H1 (cell line): ENCODE measurements around the gene BRK1. TPM values are rescaled to one million over a fixed set of nuclear protein-coding genes. Genes with fewer than 3 reads are reported as not detected.

Experiments
- CTCF ChIA-PET: fragments of 300-600 bp; sonication (Branson Sonifier 250); formaldehyde crosslinking; loops from one replicate; lab custom pipeline; 2021; ENCODE audit not compliant: partially characterized antibody; lab: Charles Lee
- POLR2A ChIA-PET: fragments of 300-600 bp; sonication (Branson Sonifier 250); formaldehyde crosslinking; loops from one replicate; lab custom pipeline; 2021; ENCODE audit warnings: inconsistent platforms; ENCODE audit not compliant: partially characterized antibody; lab: Charles Lee
- DNase-seq, 2 experiments: peaks; one replicate each; pipeline versions ENCODE4 v3.0.0 to v3.0.0-alpha.2; 2010 to 2022; ENCODE audit warnings: low spot score in 2 of 2, low read depth in 1 of 2, mixed read lengths in 1 of 2
- FAIRE-seq: peaks from 2 replicates; lab custom pipeline; 2011; peaks lifted over from hg19 to GRCh38; lab: Jason Lieb, UNC
- H2AFZ ChIP-seq: 2 replicates; pipeline ENCODE4 v1.8.1; 2012; ENCODE audit warnings: low read length, inconsistent platforms
- H2AK5ac ChIP-seq: 2 replicates; pipeline ENCODE4 v1.6.1; 2013; ENCODE audit warnings: low read depth, low read length
- H2BK120ac ChIP-seq: replicated peaks from 2 replicates; pipeline ENCODE3; 2013; ENCODE audit warnings: low read depth, low read length, inconsistent platforms
- H2BK12ac ChIP-seq: 2 replicates; pipeline ENCODE4 v1.6.1; 2013; ENCODE audit warnings: low read depth, low read length
- H2BK15ac ChIP-seq: 2 replicates; pipeline ENCODE4 v1.6.1; 2013; ENCODE audit warnings: low read length
- H2BK20ac ChIP-seq: 2 replicates; pipeline ENCODE4 v1.6.1; 2013; ENCODE audit warnings: low read length
- H2BK5ac ChIP-seq: 2 replicates; pipeline ENCODE4 v1.6.1; 2013; ENCODE audit warnings: low read depth, low read length
- H3K14ac ChIP-seq: 2 replicates; pipeline ENCODE4 v1.6.1; 2013; ENCODE audit warnings: inconsistent platforms; ENCODE audit not compliant: insufficient read length
- H3K18ac ChIP-seq: 2 replicates; pipeline ENCODE4 v1.6.1; 2013; ENCODE audit warnings: low read length; ENCODE audit errors: extremely low read depth
- H3K23ac ChIP-seq: 2 replicates; pipeline ENCODE4 v1.6.1; 2013; ENCODE audit warnings: inconsistent platforms; ENCODE audit not compliant: insufficient read length
- H3K23me2 ChIP-seq: 2 replicates; pipeline ENCODE4 v1.6.1; 2013; ENCODE audit warnings: low read depth, low read length
- H3K27ac ChIP-seq: 2 replicates; pipeline ENCODE4 v1.6.1; 2011; ENCODE audit warnings: low read depth, low read length, inconsistent platforms
- H3K27me3 ChIP-seq, 4 experiments: replicated peaks in 1 of 4; 1 replicate in 1 of 4; 2 replicates in 3 of 4; pipeline versions ENCODE4 v1.6.1 to v1.8.1; 2011 to 2013; ENCODE audit warnings: low read length in 3 of 4, mild to moderate bottlenecking in 3 of 4, inconsistent platforms in 2 of 4, mixed read lengths in 2 of 4, moderate library complexity in 1 of 4; ENCODE audit not compliant: control insufficient read depth in 3 of 4, insufficient read depth in 3 of 4; ENCODE audit errors: extremely low read depth in 1 of 4
- H3K36me3 ChIP-seq, 4 experiments: 2 replicates each; pipeline versions ENCODE4 v1.6.1 to v1.8.1; 2011 to 2013; ENCODE audit warnings: mild to moderate bottlenecking in 4 of 4, low read length in 3 of 4, moderate library complexity in 2 of 4, control low read depth in 1 of 4, inconsistent platforms in 1 of 4; ENCODE audit not compliant: insufficient read depth in 4 of 4, control insufficient read depth in 2 of 4
- H3K4ac ChIP-seq: replicated peaks from 2 replicates; pipeline ENCODE3; 2013; ENCODE audit warnings: low read length, low read depth, mixed read lengths, inconsistent platforms; ENCODE audit not compliant: insufficient read length
- H3K4me1 ChIP-seq, 4 experiments: replicated peaks in 1 of 4; 1 replicate in 1 of 4; 2 replicates in 3 of 4; pipeline versions ENCODE4 v1.6.1 to v1.8.1; 2011 to 2013; ENCODE audit warnings: low read length in 3 of 4, inconsistent platforms in 2 of 4, mixed read lengths in 1 of 4; ENCODE audit not compliant: insufficient read depth in 4 of 4, control insufficient read depth in 3 of 4
- H3K4me2 ChIP-seq, 2 experiments: 2 replicates each; pipeline versions ENCODE4 v1.6.1 to v1.8.1; 2011 to 2013; ENCODE audit warnings: low read depth in 2 of 2, low read length in 2 of 2, control low read depth in 1 of 2, inconsistent platforms in 1 of 2, mild to moderate bottlenecking in 1 of 2; ENCODE audit not compliant: insufficient read depth in 1 of 2
- H3K4me3 ChIP-seq, 4 experiments: fragments of 200-600, 300-600 bp in 1 of 4; sonication (generic), shearing (Covaris generic), sonication (Bioruptor Twin) in 1 of 4; 2 replicates each; pipeline versions ENCODE4 v1.5.1 to v1.8.1; 2011 to 2016; ENCODE audit warnings: low read length in 4 of 4, low read depth in 3 of 4, control low read depth in 2 of 4, inconsistent platforms in 2 of 4, mild to moderate bottlenecking in 2 of 4, mixed read lengths in 1 of 4, moderate library complexity in 1 of 4; ENCODE audit not compliant: insufficient read depth in 2 of 4; ENCODE audit errors: extremely low read depth in 1 of 4
- H3K56ac ChIP-seq: replicated peaks from 2 replicates; pipeline ENCODE3; 2013; ENCODE audit warnings: low read depth, mild to moderate bottlenecking, mixed read lengths, low read length, inconsistent platforms; ENCODE audit not compliant: insufficient read length
- H3K79me1 ChIP-seq: 2 replicates; pipeline ENCODE4 v1.6.1; 2013; ENCODE audit warnings: low read depth, low read length, control low read depth
- H3K79me2 ChIP-seq, 2 experiments: 2 replicates each; pipeline versions ENCODE4 v1.6.1 to v1.8.1; 2012 to 2013; ENCODE audit warnings: low read length in 2 of 2, mild to moderate bottlenecking in 2 of 2, inconsistent platforms in 1 of 2; ENCODE audit not compliant: insufficient read depth in 2 of 2, control insufficient read depth in 1 of 2
- H3K9ac ChIP-seq, 4 experiments: replicated peaks in 1 of 4; 1 replicate in 1 of 4; 2 replicates in 3 of 4; pipeline versions ENCODE4 v1.6.1 to v1.8.1; 2011 to 2013; ENCODE audit warnings: low read depth in 3 of 4, low read length in 3 of 4, control low read depth in 2 of 4, mild to moderate bottlenecking in 2 of 4, moderate library complexity in 2 of 4, inconsistent platforms in 1 of 4; ENCODE audit errors: extremely low read depth in 1 of 4
- H3K9me3 ChIP-seq, 2 experiments: 2 replicates each; pipeline versions ENCODE4 v1.6.1 to v1.8.1; 2012 to 2013; ENCODE audit warnings: mild to moderate bottlenecking in 2 of 2, moderate library complexity in 2 of 2, control low read depth in 1 of 2, inconsistent platforms in 1 of 2, low read depth in 1 of 2, low read length in 1 of 2, mixed read lengths in 1 of 2; ENCODE audit not compliant: insufficient read depth in 2 of 2
- H4K20me1 ChIP-seq, 2 experiments: replicated peaks in 1 of 2; 2 replicates each; pipeline versions ENCODE3 to v1.8.1; 2011 to 2013; ENCODE audit warnings: inconsistent platforms in 2 of 2, low read length in 2 of 2, mild to moderate bottlenecking in 1 of 2; ENCODE audit not compliant: insufficient read depth in 2 of 2, control insufficient read depth in 1 of 2
- H4K5ac ChIP-seq: 2 replicates; pipeline ENCODE4 v1.6.1; 2013; ENCODE audit warnings: low read length, low read depth, mixed read lengths, inconsistent platforms; ENCODE audit not compliant: insufficient read length
- H4K8ac ChIP-seq: 2 replicates; pipeline ENCODE4 v1.8.0; 2013; ENCODE audit warnings: mild to moderate bottlenecking, moderate library complexity, low read length, inconsistent platforms; ENCODE audit not compliant: insufficient read depth; ENCODE audit errors: extremely low read depth
- H4K91ac ChIP-seq: replicated peaks from 2 replicates; pipeline ENCODE3; 2013; ENCODE audit warnings: low read length, mixed read lengths, inconsistent platforms; ENCODE audit not compliant: insufficient read length
- BRCA1 ChIP-seq: IDR thresholded peaks from 2 replicates; pipeline ENCODE4 v1.6.1; 2012; ENCODE audit warnings: low read depth, low read length, improper control_type of control experiment
- EGR1 ChIP-seq: IDR thresholded peaks from 2 replicates; pipeline ENCODE4 v1.6.1; 2011; ENCODE audit warnings: low read depth, low read length, borderline replicate concordance
- EP300 ChIP-seq, 2 experiments: IDR thresholded peaks; 1 replicate in 1 of 2; 2 replicates in 1 of 2; pipeline ENCODE4 v1.6.1; 2011 to 2012; ENCODE audit warnings: low read depth in 2 of 2, low read length in 2 of 2, mild to moderate bottlenecking in 2 of 2, borderline replicate concordance in 1 of 2, inconsistent platforms in 1 of 2, moderate library complexity in 1 of 2
- NRF1 ChIP-seq: IDR thresholded peaks from 2 replicates; pipeline ENCODE4 v1.6.1; 2011; ENCODE audit warnings: mild to moderate bottlenecking, low read depth, low read length, improper control_type of control experiment
- PHF8 ChIP-seq: fragments of 200-600 bp; sonication (generic); conservative IDR thresholded peaks from 2 replicates; pipeline ENCODE4 v1.7.1; 2012; ENCODE audit warnings: low read depth, mild to moderate bottlenecking, inconsistent platforms, low read length, moderate library complexity
- POLR2A ChIP-seq, 2 experiments: IDR thresholded peaks; 1 replicate in 1 of 2; 2 replicates in 1 of 2; pipeline ENCODE4 v1.6.1; 2011; ENCODE audit warnings: low read depth in 2 of 2, low read length in 2 of 2, mild to moderate bottlenecking in 2 of 2; ENCODE audit errors: control extremely low read depth in 1 of 2
- SP1 ChIP-seq: IDR thresholded peaks from 2 replicates; pipeline ENCODE4 v1.6.1; 2011; ENCODE audit warnings: low read depth, low read length
- TBP ChIP-seq: IDR thresholded peaks from 2 replicates; pipeline ENCODE4 v1.6.1; 2011; ENCODE audit warnings: low read depth, low read length, improper control_type of control experiment
- WGBS, 2 experiments: shearing (Covaris generic) in 1 of 2; methylation state at CpG; one replicate each; pipeline versions ENCODE4 v1.1.6 to v1.1.7; 2013 to 2015; ENCODE audit warnings: low lambda C conversion rate in 2 of 2, mixed read lengths in 2 of 2, inconsistent platforms in 1 of 2, low coverage in 1 of 2, missing lambda C conversion rate in 1 of 2; ENCODE audit not compliant: insufficient replicate concordance in 2 of 2, insufficient coverage in 1 of 2, insufficient read length in 1 of 2; ENCODE audit errors: extremely low coverage in 1 of 2, missing lambda C conversion rate in 1 of 2; 5-methylcytosine and 5-hydroxymethylcytosine counted together
- long read RNA-seq, 2 experiments: library from RNA in 1 of 2; library from capped mRNA in 1 of 2; stranded (forward); transcript quantifications; one replicate each; pipeline ENCODE4 v2.0.0, GENCODE V29; 2021; ENCODE audit warnings: inconsistent platforms in 1 of 2
- polyA minus RNA-seq, 3 experiments: library from RNA; depleted of rRNA, polyadenylated mRNA; stranded (reverse); fragments of >200 nt; gene quantifications; 1 replicate in 2 of 3; 2 replicates in 1 of 3; pipeline ENCODE4 v1.2.3, GENCODE V29; 2011
- polyA plus RNA-seq, 7 experiments: library from polyadenylated mRNA; depleted of rRNA in 3 of 7; stranded (reverse) in 5 of 7; unstranded in 2 of 7; fragments of >200 nt in 5 of 7; fragments of 200-250 nt in 2 of 7; gene quantifications; 1 replicate in 5 of 7; 2 replicates in 1 of 7; 4 replicates in 1 of 7; pipeline versions ENCODE4 v1.2.1 to v1.2.3, GENCODE V29; 2011 to 2013; ENCODE audit warnings: missing spikeins in 2 of 7, mixed read lengths in 2 of 7
- total RNA-seq: library from RNA; stranded (reverse); fragmentation: NEBNext Ultra II Directional; extraction: Animal tissue kit (Norgen Biotek cat#: 25700); gene quantifications from 2 replicates; pipeline ENCODE4 v1.2.1, GENCODE V29; 2021

Gene BRK1
- total RNA-seq (134 and 137 TPM in 2 replicates), polyA plus RNA-seq (2011; rRNA removed) (103 and 164 TPM in 2 replicates), polyA minus RNA-seq (2011; rRNA and poly(A)+ RNA removed) (59.7 and 74.2 TPM in 2 replicates)
- 131 TPM for polyA plus RNA-seq (2011; cell fraction: cytosol; rRNA removed)
- 41.9 TPM for polyA plus RNA-seq (2011; cell fraction: nucleus; rRNA removed)
- 176 to 268 TPM (median 198 TPM) in 4 replicates for polyA plus RNA-seq (2012, experiment 1 of 2)
- polyA plus RNA-seq (2012, experiment 2 of 2) = 163 TPM
- 98.7 TPM for polyA plus RNA-seq (2013, experiment 1 of 2)
- 106 TPM for polyA plus RNA-seq (2013, experiment 2 of 2)
- 42.9 TPM for polyA minus RNA-seq (2011; cell fraction: cytosol; rRNA and poly(A)+ RNA removed)
- 34.2 TPM for polyA minus RNA-seq (2011; cell fraction: nucleus; rRNA and poly(A)+ RNA removed)
- long read RNA-seq, experiment 1, transcript BRK1-201 (3 exons, 1,233 nt) = major isoform, 190 of 225 reads
- long read RNA-seq, experiment 1, partial matches to known transcripts = 4 of 225 reads
- long read RNA-seq, experiment 1, other reads (novel, unspliced or antisense) = 31 of 225 reads
- long read RNA-seq, experiment 2, transcript BRK1-201 (3 exons, 1,233 nt) = major isoform, 471 of 567 reads
- long read RNA-seq, experiment 2, partial matches to known transcripts = 1 of 567 reads
- long read RNA-seq, experiment 2, other reads (novel, unspliced or antisense) = 95 of 567 reads

GRCh38 chr3:10115326-10116137 is at the start of gene BRK1:
Gene BRK1, plus strand, starts transcription at chr3:10115675. Its CDS starts 27 bp downstream, at chr3:10115702.
- Histone ChIP-seq H4K5ac (peak within 1 kb of the TSS; percentile 99), H3K14ac (no peak within 1 kb of the TSS), H2BK15ac (no peak within 1 kb of the TSS), H3K23me2 (peaks cover 9% of the 10 kb centered on the region), H2AFZ (peak within 1 kb of the TSS; percentile 86), H3K4ac (peak within 1 kb of the TSS; percentile 89), H2AK5ac (peak within 1 kb of the TSS; percentile 79; the same call in 1 of the 2 replicates), H3K9ac (peak within 1 kb of the TSS; percentile 72 to 92 (median 76)), H3K4me3 (peak within 1 kb of the TSS; percentile 85 to 99 (median 96)), H2BK5ac (peak within 1 kb of the TSS; percentile 85), H3K79me2 (peaks cover 13 to 39% of the 10 kb centered on the region in 2 experiments), H4K8ac (peak within 1 kb of the TSS; percentile 94), H3K4me1 (peaks cover 0 to 3% (median 0%) of the 10 kb centered on the region in 4 experiments; a peak in 2 of 7 replicates), H3K27ac (peak within 1 kb of the TSS; percentile 58), H3K36me3 (peaks cover 0 to 5% (median 2%) of the 10 kb centered on the region in 4 experiments; a peak in 2 of 8 replicates), H2BK20ac (no peak within 1 kb of the TSS), H2BK120ac (no peak within 1 kb of the TSS), H3K4me2 (peak within 1 kb of the TSS; percentile 91 to 100), H4K91ac (peak within 1 kb of the TSS; percentile 96), H2BK12ac (peak within 1 kb of the TSS; percentile 50; the same call in 1 of the 2 replicates), H3K18ac (peak within 1 kb of the TSS; percentile 99), H4K20me1 (peaks cover 0 to 3% of the 10 kb centered on the region in 2 experiments), H3K9me3 (no peaks in the 10 kb centered on the region), H3K23ac (no peak within 1 kb of the TSS), H3K56ac (peak within 1 kb of the TSS; percentile 73), H3K27me3 (no peaks in the 10 kb centered on the region), H3K79me1 (peaks cover 12% of the 10 kb centered on the region)
- FAIRE-seq (peak; percentile 36), DNase-seq (peak; percentile 75 to 85)
- ChIA-PET CTCF (interaction anchor here (0.7 to 1.5 kb wide), 5 partner anchors 13 to 148 kb away, joined by 3 to 4 read pairs (median 4); no protein-coding TSS in a partner anchor), POLR2A (interaction anchor here (0.9 to 1.4 kb wide), 3 partner anchors 10 to 99 kb away, joined by 3 read pairs; partner anchors contain the start of gene VHL)
- WGBS, 2 experiments = 3% methylated on average over 53 of the region's 54 CpGs; no CpG with 5 or more reads in 1 of the 2 experiments
- TF ChIP-seq PHF8 = peak; percentile 77
- 0 out of 2 replicates have a peak, but pooled peaks have one; percentile 9 for TF ChIP-seq SP1
- no peak for TF ChIP-seq EP300 (IDR thresholded peaks at IDR 0.05; ENCODE audit: borderline replicate concordance in 1 of 2, low read depth in 2 of 2, low read length in 2 of 2)
- TF ChIP-seq BRCA1 = no peak
- TF ChIP-seq TBP = peak; percentile 64; the same call in 1 of the 2 replicates
- TF ChIP-seq POLR2A (IDR thresholded peaks at IDR 0.05; ENCODE audit: control extremely low read depth in 1 of 2, low read depth in 2 of 2, low read length in 2 of 2) = peak; percentile 42 to 83
- TF ChIP-seq NRF1 = peak; percentile 91
- no peak for TF ChIP-seq EGR1
